NT2/D1 (cell line): ENCODE results near the gene CEP112.

Source experiments
- DNase-seq: peaks from one replicate; pipeline ENCODE4 v3.0.0-alpha.2; 2011; ENCODE audit warnings: low read depth, low spot score
- H3K27me3 ChIP-seq: 2 replicates; pipeline ENCODE4 v1.6.0; 2011; ENCODE audit warnings: mild to moderate bottlenecking; ENCODE audit not compliant: insufficient read length, insufficient read depth
- H3K36me3 ChIP-seq: 2 replicates; pipeline ENCODE4 v1.6.1; 2011; ENCODE audit warnings: mild to moderate bottlenecking, low read length, mixed read lengths; ENCODE audit not compliant: insufficient read depth, insufficient read length
- H3K4me1 ChIP-seq: 2 replicates; pipeline ENCODE4 v1.5.1; 2011; ENCODE audit not compliant: insufficient read depth, insufficient read length
- H3K4me3 ChIP-seq: 2 replicates; pipeline ENCODE4 v1.5.1; 2011; ENCODE audit warnings: low read depth; ENCODE audit not compliant: insufficient read length
- H3K9ac ChIP-seq: 2 replicates; pipeline ENCODE4 v1.6.0; 2011; ENCODE audit warnings: low read depth; ENCODE audit not compliant: insufficient read length
- H3K9me3 ChIP-seq: 2 replicates; pipeline ENCODE4 v1.5.1; 2011; ENCODE audit warnings: mild to moderate bottlenecking, low read length; ENCODE audit not compliant: insufficient read depth
- SUZ12 ChIP-seq: IDR thresholded peaks from 2 replicates; pipeline ENCODE4 v1.6.1; 2011; ENCODE audit not compliant: insufficient read length, insufficient read depth; ENCODE audit errors: extremely low read depth
- YY1 ChIP-seq: IDR thresholded peaks from 2 replicates; pipeline ENCODE4 v1.6.1; 2011; ENCODE audit not compliant: insufficient read length, insufficient read depth
- ZNF274 ChIP-seq: IDR thresholded peaks from 2 replicates; pipeline ENCODE4 v1.6.1; 2011; ENCODE audit warnings: mild to moderate bottlenecking, low read depth, low read length

The CEP112 gene

DNA sequence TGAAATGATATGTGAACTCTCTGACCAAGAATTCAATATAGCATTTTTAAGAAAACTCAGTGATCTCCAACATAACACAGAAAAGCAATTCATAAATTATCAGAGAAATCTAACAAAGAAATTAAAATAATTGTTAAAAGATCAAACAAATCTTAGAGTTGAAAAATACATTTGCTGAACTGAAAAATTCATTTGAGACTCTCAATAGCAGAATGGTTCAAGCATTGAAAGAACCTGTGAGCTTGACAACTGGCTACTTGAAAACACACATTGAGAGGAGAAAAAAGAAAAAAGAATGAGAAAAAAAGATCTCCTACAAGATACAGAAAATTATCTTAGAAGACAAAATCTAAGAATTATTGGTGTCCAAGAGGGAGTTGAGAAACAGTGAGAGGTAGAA lies 203.5 kb downstream of the CEP112 start:
- Histone ChIP-seq H3K9ac (no peak overlapping the region), H3K36me3 (no peaks in the 10 kb centered on the region), H3K9me3 (no peaks in the 10 kb centered on the region), H3K4me3 (no peak overlapping the region), H3K27me3 (no peaks in the 10 kb centered on the region), H3K4me1 (peaks cover 4% of the 10 kb centered on the region)
- DNase-seq: no peak
- no peak for TF ChIP-seq YY1
- TF ChIP-seq ZNF274: no peak
- no peak for TF ChIP-seq SUZ12

DNA sequence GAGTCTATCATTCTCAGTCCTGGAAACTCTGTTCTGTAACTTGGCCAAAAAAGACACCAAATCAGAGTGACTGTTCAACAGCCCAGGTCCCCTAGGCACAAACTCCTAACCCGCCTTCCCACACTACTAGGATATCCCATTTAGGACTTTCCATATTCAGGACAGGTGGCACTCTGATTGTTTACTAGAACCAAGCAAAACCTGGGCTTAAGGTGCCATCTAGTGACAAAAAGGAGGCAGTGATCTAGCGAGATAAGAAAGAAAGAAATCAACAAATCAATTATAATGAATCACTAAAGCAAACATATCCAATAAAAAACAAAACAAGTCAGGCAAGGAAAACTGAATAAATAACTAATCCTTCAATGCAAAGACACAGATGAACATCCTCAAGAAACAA lies 203.9 kb downstream of the CEP112 start:
- H3K27me3 ChIP-seq: no peaks in the 10 kb centered on the region
- DNase-seq: peak; percentile 33

DNA sequence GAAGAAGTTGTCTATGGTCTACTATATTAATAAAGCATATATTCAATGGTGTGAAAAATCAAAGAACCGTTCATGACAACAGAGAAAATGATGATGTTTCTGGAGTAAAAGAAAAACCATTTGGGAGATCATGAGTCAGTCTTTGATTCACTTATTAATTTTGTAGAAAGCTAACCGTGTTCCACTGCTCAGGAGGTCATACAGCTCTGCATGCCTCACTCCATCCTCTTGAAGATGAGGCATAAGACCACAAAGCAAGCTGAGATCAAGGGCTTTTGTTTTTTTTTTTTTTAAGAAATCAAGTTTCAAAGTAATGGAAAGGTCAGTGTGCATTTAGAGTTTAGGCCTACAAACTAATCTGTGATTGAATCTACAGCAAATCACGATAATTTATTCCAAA lies 206.4 kb downstream of the CEP112 start:
- Histone ChIP-seq H3K4me1 (peaks cover 3% of the 10 kb centered on the region), H3K9me3 (no peaks in the 10 kb centered on the region), H3K36me3 (no peaks in the 10 kb centered on the region), H3K9ac (no peak overlapping the region), H3K4me3 (no peak overlapping the region), H3K27me3 (no peaks in the 10 kb centered on the region)
- TF ChIP-seq ZNF274: no peak
- DNase-seq: no peak

More for the DNA sequence above, 203.9 kb downstream of the CEP112 start:
- H3K4me3 ChIP-seq: no peak overlapping the region
- no peaks in the 10 kb centered on the region for H3K36me3 ChIP-seq
- peaks cover 4% of the 10 kb centered on the region for H3K4me1 ChIP-seq
- TF ChIP-seq SUZ12: no peak
- TF ChIP-seq ZNF274: no peak
- TF ChIP-seq YY1: no peak
- no peaks in the 10 kb centered on the region for H3K9me3 ChIP-seq
- H3K9ac ChIP-seq: no peak overlapping the region

DNA sequence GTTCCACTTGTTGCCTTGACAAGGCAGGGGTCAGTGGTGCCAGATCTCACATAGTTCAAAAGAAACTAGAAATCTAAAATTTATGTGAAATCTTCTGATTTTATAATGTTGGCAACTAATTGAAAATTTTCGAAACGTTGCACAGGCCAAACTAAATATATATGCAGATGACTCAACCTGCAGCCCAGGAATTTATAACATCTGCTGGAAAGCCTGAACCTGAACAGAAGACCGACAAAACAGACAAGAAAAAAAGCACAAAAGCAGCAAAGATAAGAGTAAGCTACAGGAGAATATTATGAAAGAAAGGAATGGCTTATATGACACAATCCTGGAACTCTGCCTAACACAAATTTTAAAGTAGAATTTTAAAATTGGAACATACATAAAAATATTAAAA lies 207.6 kb downstream of the CEP112 start:
- Histone ChIP-seq H3K9ac (no peak overlapping the region), H3K4me1 (no peaks in the 10 kb centered on the region), H3K36me3 (no peaks in the 10 kb centered on the region), H3K27me3 (no peaks in the 10 kb centered on the region), H3K9me3 (no peaks in the 10 kb centered on the region), H3K4me3 (no peak overlapping the region)
- no peak for TF ChIP-seq ZNF274
- TF ChIP-seq YY1: no peak
- TF ChIP-seq SUZ12: no peak
- DNase-seq: no peak

DNA sequence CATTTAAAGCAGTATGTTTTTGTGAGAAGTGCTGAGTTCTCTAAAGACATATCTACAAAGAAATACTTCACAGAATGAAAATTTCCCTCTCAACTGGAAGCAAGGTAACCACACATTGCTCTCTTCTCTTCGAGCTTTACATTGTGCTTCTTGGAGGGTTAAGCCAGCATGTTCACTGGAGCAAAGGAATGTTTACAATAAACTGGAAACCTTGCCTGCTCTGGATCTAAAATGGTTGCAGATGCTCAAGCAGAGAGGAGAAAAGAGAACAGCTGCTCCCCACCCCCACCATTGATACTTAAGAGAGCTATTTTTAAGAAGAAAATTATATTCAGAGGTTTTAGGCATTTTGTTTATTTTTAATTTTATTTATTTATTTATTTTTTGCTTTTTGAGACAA lies 213.1 kb downstream of the CEP112 start:
- no peaks in the 10 kb centered on the region for H3K27me3 ChIP-seq
- no peaks in the 10 kb centered on the region for H3K9me3 ChIP-seq
- no peak for DNase-seq
- no peak overlapping the region for H3K4me3 ChIP-seq
- no peaks in the 10 kb centered on the region for H3K4me1 ChIP-seq
- TF ChIP-seq ZNF274: no peak
- no peak for TF ChIP-seq SUZ12
- no peak for TF ChIP-seq YY1
- no peak overlapping the region for H3K9ac ChIP-seq
- H3K36me3 ChIP-seq: no peaks in the 10 kb centered on the region

DNA sequence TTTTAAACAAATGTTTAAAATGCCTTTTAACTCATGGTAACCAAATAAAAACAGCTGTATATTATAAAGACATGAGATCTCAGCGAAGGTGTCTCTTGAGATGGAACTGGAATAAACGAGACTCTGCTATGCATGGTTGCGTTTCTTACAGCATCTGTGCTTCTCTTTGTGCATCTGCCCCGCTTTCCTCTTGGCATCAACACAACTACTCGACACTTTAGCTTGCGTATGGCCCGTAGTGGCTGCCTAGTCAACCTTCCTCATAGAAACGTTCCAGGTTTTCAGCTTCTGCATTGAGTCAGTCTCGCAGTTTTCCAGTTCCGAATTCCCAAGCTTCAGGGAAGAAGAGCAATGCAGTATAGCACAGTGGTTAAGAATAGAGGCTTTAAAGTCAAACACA lies 214.9 kb downstream of the CEP112 start:
- H3K4me1 ChIP-seq: no peaks in the 10 kb centered on the region
- no peak overlapping the region for H3K4me3 ChIP-seq
- no peaks in the 10 kb centered on the region for H3K9me3 ChIP-seq
- no peaks in the 10 kb centered on the region for H3K36me3 ChIP-seq
- no peak for DNase-seq
- H3K9ac ChIP-seq: no peak overlapping the region
- TF ChIP-seq ZNF274 (no peak), YY1 (no peak), SUZ12 (no peak)
- no peaks in the 10 kb centered on the region for H3K27me3 ChIP-seq

DNA sequence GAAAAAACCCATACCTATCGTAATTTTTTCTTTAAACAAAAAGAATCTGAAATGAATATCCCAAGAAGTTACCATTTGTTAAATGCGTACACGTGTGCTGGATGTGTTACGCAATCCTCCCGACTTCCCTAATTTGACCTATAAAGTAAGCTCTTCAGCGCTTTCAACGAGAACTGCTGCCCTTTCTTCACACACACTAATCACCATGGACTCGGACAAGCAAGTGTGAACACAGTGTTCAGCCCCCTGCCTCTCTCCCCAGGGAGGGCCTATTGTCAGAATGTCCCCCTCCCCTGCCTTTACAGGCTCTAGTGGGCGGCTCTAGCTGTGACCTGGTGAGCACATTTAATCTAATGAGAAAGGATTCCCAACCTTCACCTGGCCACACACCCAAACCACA lies 216.1 kb downstream of the CEP112 start:
- DNase-seq: no peak
- TF ChIP-seq YY1 (no peak), SUZ12 (no peak), ZNF274 (no peak)
- no peak overlapping the region for H3K4me3 ChIP-seq
- no peak overlapping the region for H3K9ac ChIP-seq
- no peaks in the 10 kb centered on the region for H3K4me1 ChIP-seq
- peaks cover 8% of the 10 kb centered on the region for H3K9me3 ChIP-seq
- no peaks in the 10 kb centered on the region for H3K36me3 ChIP-seq
- H3K27me3 ChIP-seq: no peaks in the 10 kb centered on the region

DNA sequence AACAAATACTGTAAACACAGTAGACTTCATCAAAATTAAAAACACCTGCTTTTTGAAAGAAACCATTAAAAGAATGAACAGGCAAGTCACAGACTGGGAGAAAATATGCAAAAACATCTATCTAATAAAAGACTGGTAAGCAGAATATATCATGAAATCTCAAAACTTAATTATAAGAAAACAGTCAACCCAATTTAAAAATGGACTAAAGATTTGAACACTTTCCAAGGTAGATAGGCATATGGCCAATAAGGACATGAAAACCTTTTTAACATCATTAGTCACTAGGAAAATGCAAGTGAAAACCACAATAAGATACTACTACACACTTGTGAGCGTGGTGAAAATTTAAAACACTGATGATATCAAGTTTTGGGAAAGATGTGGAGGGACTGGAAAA lies 218.7 kb downstream of the CEP112 start:
- Histone ChIP-seq H3K36me3 (no peaks in the 10 kb centered on the region), H3K9me3 (peaks cover 26% of the 10 kb centered on the region), H3K27me3 (no peaks in the 10 kb centered on the region), H3K9ac (no peak overlapping the region), H3K4me1 (no peaks in the 10 kb centered on the region), H3K4me3 (no peak overlapping the region)
- DNase-seq: no peak
- no peak for TF ChIP-seq ZNF274
